OCI-M1 (cell line): ENCODE measurements around the gene CAMKK2.
"Not testable (repeated sequence)": the region's sequence is repeated elsewhere in the genome, so short reads cannot be mapped to it uniquely, and the experiment has no call there.

ENCODE experiments used
- DNase-seq: peaks from one replicate; lab custom pipeline; 2025; lab: John Stamatoyannopoulos, UW

CAMKK2 gene

GRCh38 chr12:121298411-121298810 lies 1.9 kb upstream of the CAMKK2 start:
- DNase-seq = not testable (repeated sequence)

- DNase-seq = peak; percentile 66
These were observed 1.0 kb upstream of the CAMKK2 start for GRCh38 chr12:121297435-121297991.

DNA sequence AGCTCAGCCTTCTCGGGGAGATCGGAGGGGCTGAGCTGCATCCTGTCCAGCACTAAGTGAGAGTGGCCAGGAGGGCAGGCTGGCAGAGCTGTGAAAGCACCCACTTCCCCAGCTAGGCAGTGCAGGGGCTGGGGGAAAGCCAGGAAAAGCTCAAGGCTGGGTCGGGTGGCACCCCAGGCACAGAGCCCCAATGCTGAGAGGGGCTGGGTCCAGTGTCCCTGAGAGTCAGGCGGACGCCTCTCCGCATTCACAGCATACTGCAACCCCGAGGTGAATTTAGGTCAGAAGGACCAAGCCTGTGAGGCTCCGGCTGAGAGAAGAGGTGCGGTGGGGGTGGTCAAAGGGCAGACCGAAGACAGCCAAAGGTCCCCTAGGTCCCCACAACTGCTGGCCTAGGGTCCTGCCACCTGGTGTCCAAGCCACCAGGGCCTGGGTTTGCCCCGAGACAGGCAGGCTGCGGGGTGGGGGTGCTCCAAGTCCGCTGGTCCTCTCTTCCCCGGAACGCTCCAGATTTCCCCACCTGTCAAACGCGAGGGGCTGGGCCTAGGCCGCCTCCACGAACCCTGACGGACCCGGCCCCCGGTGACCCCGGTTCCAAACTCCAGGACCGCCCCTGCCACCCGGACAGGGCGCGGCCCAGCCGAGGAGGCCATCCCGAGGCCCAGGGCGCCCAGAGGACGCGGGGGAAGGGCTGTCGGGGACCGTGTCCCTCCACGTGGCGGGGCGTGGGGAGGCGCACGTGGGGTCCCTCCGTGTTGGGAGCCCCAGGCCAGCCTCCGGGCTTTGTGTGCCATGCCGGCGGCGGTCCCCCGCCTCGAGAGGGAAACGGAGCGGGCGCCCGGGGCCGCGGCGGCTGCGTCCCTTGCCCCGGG lies 527 bp downstream of the CAMKK2 start:
- DNase-seq = peak; percentile 60

DNA sequence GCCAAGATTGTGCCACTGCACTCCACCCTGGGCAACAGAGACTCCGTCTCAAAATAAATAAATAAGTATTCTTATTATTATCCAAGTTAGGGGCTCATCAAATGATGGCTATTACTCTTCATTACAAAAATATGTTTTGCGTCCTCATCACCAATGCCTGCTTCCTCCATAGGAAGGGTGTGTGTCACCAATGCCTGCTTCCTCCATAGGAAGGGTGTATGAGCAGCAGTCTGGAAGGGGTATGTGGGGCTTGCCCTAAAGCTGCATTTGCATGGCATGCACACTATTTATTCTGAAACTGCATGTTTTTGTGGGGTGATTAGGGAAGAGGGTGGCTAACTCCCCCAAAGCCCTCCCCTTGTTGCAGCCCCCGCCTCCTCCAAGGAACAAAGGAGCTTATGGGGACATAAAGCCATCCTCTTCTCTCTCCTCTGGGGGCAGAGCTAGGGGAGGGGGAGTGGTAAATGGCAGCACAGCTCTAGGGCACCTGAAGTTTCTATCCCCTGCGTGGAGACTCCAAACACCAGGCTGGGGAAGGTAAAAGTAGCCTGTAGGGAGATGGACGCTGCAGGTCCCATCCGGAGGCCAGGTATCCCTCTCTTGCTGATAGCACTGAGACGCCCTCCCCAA lies 1.3 kb downstream of the CAMKK2 start:
- peak; percentile 50 for DNase-seq

- DNase-seq = no peak
These were observed 2.2 kb downstream of the CAMKK2 start for GRCh38 chr12:121294151-121294889.

DNA sequence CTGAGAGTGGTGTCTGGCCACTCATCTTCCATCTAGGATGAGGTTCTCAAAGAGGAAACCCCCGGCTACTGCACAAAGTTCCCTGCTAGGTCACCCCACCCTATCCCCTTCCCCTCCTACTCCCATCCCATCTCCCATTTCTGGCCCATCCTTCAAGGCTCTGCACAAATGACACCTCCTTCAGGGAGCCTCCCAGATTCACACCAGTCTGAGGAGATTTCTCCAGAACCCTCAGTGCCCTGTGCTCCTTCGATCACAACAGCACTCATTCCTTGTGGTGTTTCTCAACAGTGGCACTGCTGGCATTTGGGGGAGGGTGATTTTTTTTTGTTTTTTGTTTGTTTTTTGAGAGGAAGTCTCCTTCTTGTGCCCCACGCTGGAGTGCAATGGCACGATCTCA lies 2.9 kb downstream of the CAMKK2 start:
- no peak for DNase-seq

DNA sequence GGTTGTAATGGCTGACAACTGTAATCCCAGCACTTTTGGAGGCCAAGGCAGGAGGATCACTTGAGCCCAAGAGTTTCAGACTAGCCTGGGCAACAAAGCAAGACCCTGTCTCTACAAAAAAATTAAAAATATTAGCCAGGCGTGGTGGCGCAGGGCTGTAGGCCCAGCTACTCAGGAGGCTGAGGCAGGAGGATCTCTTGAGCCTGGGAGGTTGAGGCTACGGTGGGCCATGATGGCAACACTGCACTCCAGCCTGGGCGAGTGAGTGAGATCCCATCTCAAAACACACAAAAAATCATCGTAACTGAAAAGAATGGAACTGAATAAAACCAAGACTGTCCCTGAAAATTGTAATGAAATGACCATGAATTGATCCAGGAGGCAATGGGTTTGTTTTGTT lies 6.1 kb downstream of the CAMKK2 start:
- no peak for DNase-seq

DNA sequence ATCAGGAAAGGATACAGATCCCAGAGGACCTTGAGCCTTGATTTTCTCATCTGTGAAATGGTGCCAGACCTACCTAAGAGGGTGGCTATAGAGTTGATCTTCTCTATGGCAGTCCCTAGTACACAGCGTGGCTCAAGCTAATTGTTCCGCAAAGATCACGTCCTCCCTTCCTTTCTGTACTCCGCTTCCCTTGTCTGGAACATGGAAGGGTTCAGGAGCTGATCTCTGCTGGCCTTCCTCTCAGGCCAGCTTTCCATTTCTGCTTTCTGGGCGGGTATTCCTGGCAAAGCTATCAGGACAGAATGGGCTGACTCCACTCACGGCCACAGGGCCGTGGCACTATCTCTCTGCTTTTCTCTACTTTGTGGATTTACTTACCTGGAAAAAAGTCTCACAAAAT lies 6.5 kb downstream of the CAMKK2 start:
- DNase-seq = no peak

GRCh38 chr12:121288986-121289385 lies 7.5 kb downstream of the CAMKK2 start:
- DNase-seq = no peak

DNA sequence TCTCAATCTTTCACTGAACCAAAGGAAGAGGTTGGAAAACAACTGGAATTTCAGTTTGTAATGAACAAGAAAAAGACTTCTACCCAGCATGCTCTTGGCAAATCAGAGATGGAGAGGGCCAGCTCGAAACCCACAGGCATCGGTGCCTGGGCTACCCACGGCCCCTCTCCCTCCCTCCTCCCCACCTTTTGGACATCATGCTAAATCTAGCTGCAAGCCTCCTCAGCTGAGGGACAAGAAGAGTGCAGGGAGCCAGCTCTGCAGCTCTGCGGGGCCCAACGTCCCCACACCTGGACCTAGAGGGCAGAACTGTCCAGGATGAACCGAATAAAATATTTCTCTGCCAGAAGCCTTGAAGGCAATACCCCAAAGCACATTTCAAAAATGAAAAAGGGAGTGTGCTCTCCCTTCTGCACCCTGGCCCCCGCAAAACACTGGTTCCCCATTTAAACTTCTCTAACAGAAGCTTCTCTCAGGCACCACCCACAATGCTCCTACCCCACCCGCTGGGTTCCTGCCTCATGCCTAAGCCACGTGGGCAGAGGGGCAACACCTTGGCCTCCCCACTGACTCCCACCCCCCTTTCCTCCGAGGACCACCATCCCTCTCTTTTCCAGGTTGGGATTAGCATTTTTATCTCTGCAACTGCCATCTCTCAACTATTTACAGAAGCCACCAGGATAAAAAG lies 8.2 kb downstream of the CAMKK2 start:
- no peak for DNase-seq

- no peak for DNase-seq
These were observed 9.1 kb downstream of the CAMKK2 start for GRCh38 chr12:121287267-121287954.

DNA sequence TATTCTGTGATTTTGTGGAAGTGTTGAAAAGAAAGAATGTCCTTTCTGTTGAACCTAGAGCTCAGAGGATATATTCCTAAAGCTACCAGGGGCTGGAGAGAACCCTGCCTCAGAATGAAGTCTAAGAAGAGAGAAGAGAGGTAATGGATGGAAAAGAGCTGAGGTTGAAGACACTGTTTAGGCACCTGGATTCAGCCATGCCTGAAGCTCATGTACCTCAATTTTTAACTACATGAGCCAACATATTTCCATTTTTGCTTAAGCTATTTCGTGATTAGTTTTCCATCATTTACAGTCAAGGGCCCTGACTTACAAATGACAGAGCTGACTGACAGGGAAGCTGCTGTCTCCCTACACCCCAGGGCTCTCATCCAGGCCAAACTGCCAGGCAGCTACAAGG lies 10.7 kb downstream of the CAMKK2 start:
- DNase-seq = no peak

DNA sequence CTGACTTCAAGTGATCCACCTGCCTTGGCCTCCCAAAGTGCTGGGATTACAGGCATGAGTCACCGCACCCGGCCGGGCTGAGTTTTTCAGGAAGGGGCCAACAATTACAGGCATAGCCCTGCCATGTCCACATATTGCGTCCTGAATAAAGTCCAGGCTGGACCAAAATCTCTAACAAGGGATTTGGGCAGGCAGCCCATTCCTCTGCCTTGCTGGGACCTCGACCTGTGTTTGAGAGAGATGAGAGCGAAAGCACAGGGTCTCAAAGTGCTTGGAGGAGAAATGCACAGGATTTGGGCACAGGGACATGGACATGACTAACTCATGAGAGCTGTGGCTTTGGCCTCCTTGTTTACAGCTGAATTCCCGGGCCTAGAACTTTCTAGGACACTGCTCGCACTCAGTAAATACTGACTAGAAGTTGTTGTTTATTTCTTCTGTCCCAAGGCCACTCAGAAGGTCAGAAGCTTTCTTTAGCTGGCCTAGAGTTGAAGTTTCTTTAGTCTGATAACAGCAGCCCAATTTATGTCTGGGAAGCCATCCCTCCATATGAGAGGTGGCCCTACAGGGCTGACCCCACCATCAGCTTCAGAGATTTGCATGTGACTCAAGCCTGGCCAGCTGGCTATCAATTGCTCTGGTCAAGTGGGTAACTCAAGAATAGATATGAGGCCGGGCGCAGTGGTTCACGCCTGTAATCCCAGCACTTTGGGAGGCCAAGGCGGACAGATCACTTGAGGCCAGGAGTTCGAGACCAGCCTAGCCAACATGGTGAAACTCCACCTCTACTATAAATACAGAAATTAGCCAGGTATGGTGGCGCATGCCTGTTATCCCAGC lies 11.7 kb downstream of the CAMKK2 start:
- no peak for DNase-seq

DNA sequence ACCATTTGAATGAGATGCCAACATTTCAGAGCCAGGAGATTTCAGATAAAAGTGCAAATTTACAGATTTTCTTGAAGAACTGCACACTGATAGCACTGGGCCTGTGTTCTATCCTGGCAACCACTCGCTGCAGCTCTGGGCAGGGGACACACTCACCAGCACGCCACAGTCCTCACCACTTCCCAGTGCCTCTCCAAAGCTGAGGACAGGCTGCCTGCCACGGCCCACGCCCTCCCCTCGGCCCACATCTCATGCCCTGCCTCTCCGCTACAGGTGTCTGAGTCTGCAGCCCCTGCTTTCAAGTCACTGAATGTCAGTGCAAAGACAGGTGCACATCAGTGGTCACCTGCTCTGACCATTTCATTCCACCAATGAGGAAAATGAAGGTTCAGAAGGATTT lies 12.7 kb downstream of the CAMKK2 start:
- no peak for DNase-seq

GRCh38 chr12:121283388-121283787 lies 13.1 kb downstream of the CAMKK2 start:
- no peak for DNase-seq

- DNase-seq = not testable (repeated sequence)
These were observed 13.6 kb downstream of the CAMKK2 start for GRCh38 chr12:121282910-121283309.

- DNase-seq = no peak
These were observed 14.3 kb downstream of the CAMKK2 start for GRCh38 chr12:121282072-121282742.

GRCh38 chr12:121281116-121281515 lies 15.4 kb downstream of the CAMKK2 start:
- not testable (repeated sequence) for DNase-seq

- DNase-seq = not testable (repeated sequence)
These were observed 16.0 kb downstream of the CAMKK2 start for GRCh38 chr12:121280531-121280930.

DNA sequence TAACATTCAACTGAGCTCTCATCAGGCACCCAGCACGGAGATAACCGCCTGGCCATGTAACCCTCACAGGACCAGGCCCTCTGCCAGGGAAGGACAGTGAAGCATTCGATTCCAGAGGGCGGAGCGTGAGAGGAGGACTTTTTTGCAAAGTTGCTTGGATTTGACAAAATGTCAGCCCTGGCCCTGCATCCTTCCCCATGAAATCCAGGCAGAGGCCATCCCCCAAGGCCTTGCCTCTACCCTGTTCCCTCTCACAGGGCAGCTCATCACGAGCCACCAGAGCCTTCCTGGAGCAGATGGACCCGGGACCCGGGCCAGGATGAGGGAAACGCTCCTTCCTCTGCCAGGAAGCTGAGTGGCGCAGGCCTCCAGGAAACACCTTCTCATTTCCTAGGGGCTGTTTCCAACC lies 17.0 kb downstream of the CAMKK2 start:
- DNase-seq = no peak
